ENCODE data around the gene SCAPER.
"Not testable (repeated sequence)": the region's sequence is repeated elsewhere in the genome, so short reads cannot be mapped to it uniquely, and the experiment has no call there.

The SCAPER gene

GRCh38 chr15:76823303-76823702 lies 81.8 kb downstream of the SCAPER start:
- H3K9ac ChIP-seq (ENCODE audit: low read length in 2 of 2), result no peak overlapping the region
- no peaks in the 10 kb centered on the region for H3K27me3 ChIP-seq (ENCODE audit: control insufficient read depth in 1 of 2, insufficient read depth in 2 of 2, low read length in 2 of 2)
- H3K27ac ChIP-seq (ENCODE audit: low read length), result no peak overlapping the region
- H3K9me3 ChIP-seq (ENCODE audit: control insufficient read depth in 2 of 2, low read length in 2 of 2), result peaks cover 0 to 4% of the 10 kb centered on the region in 2 donors
- H3K36me3 ChIP-seq (ENCODE audit: control insufficient read depth in 2 of 2, insufficient read depth in 2 of 2, low read length in 2 of 2), result no peaks in the 10 kb centered on the region
- no peaks in the 10 kb centered on the region for H3K4me1 ChIP-seq (ENCODE audit: control insufficient read depth, insufficient read depth, low read length)
- H3K4me3 ChIP-seq (ENCODE audit: low read length in 2 of 2), result no peak overlapping the region

- H3K36me3 ChIP-seq (ENCODE audit: control insufficient read depth in 2 of 2, insufficient read depth in 2 of 2, low read length in 2 of 2); H3K4me3 ChIP-seq (ENCODE audit: low read length in 2 of 2); H3K9me3 ChIP-seq (ENCODE audit: control insufficient read depth in 2 of 2, low read length in 2 of 2); H3K9ac ChIP-seq (ENCODE audit: low read length in 2 of 2); H3K27ac ChIP-seq (ENCODE audit: low read length); H3K27me3 ChIP-seq (ENCODE audit: control insufficient read depth in 1 of 2, insufficient read depth in 2 of 2, low read length in 2 of 2); H3K4me1 ChIP-seq (ENCODE audit: control insufficient read depth, insufficient read depth, low read length): not testable (repeated sequence)
Measured at GRCh38 chr15:76818926-76819325, 86.2 kb downstream of the SCAPER start.

GRCh38 chr15:76815421-76815820 lies 89.7 kb downstream of the SCAPER start:
- H3K27ac ChIP-seq (ENCODE audit: low read length), result no peak overlapping the region
- no peaks in the 10 kb centered on the region for H3K27me3 ChIP-seq (ENCODE audit: control insufficient read depth in 1 of 2, insufficient read depth in 2 of 2, low read length in 2 of 2)
- no peaks in the 10 kb centered on the region for H3K36me3 ChIP-seq (ENCODE audit: control insufficient read depth in 2 of 2, insufficient read depth in 2 of 2, low read length in 2 of 2)
- H3K4me1 ChIP-seq (ENCODE audit: control insufficient read depth, insufficient read depth, low read length), result no peaks in the 10 kb centered on the region
- no peak overlapping the region for H3K9ac ChIP-seq (ENCODE audit: low read length in 2 of 2)
- H3K4me3 ChIP-seq (ENCODE audit: low read length in 2 of 2), result no peak overlapping the region
- peaks cover 0 to 4% of the 10 kb centered on the region in 2 donors for H3K9me3 ChIP-seq (ENCODE audit: control insufficient read depth in 2 of 2, low read length in 2 of 2)

- Histone ChIP-seq H3K27me3 (ENCODE audit: control insufficient read depth in 1 of 2, insufficient read depth in 2 of 2, low read length in 2 of 2) (no peaks in the 10 kb centered on the region), H3K9ac (ENCODE audit: low read length in 2 of 2) (no peak overlapping the region), H3K4me1 (ENCODE audit: control insufficient read depth, insufficient read depth, low read length) (no peaks in the 10 kb centered on the region), H3K9me3 (ENCODE audit: control insufficient read depth in 2 of 2, low read length in 2 of 2) (no peaks in the 10 kb centered on the region), H3K36me3 (ENCODE audit: control insufficient read depth in 2 of 2, insufficient read depth in 2 of 2, low read length in 2 of 2) (no peaks in the 10 kb centered on the region), H3K27ac (ENCODE audit: low read length) (no peak overlapping the region), H3K4me3 (ENCODE audit: low read length in 2 of 2) (no peak overlapping the region)
Measured at GRCh38 chr15:76812381-76812780, 92.8 kb downstream of the SCAPER start.

- Histone ChIP-seq H3K27me3 (ENCODE audit: control insufficient read depth in 1 of 2, insufficient read depth in 2 of 2, low read length in 2 of 2) (no peaks in the 10 kb centered on the region), H3K9me3 (ENCODE audit: control insufficient read depth in 2 of 2, low read length in 2 of 2) (no peaks in the 10 kb centered on the region), H3K9ac (ENCODE audit: low read length in 2 of 2) (no peak overlapping the region), H3K36me3 (ENCODE audit: control insufficient read depth in 2 of 2, insufficient read depth in 2 of 2, low read length in 2 of 2) (no peaks in the 10 kb centered on the region), H3K4me1 (ENCODE audit: control insufficient read depth, insufficient read depth, low read length) (no peaks in the 10 kb centered on the region), H3K4me3 (ENCODE audit: low read length in 2 of 2) (no peak overlapping the region), H3K27ac (ENCODE audit: low read length) (no peak overlapping the region)
Measured at GRCh38 chr15:76809412-76810103, 95.6 kb downstream of the SCAPER start.

GRCh38 chr15:76803049-76803571 lies 102.0 kb downstream of the SCAPER start:
- Histone ChIP-seq H3K36me3 (ENCODE audit: control insufficient read depth in 2 of 2, insufficient read depth in 2 of 2, low read length in 2 of 2) (peaks cover 8 to 20% of the 10 kb centered on the region in 2 donors), H3K27ac (ENCODE audit: low read length) (no peak overlapping the region), H3K9me3 (ENCODE audit: control insufficient read depth in 2 of 2, low read length in 2 of 2) (no peaks in the 10 kb centered on the region), H3K4me3 (ENCODE audit: low read length in 2 of 2) (no peak overlapping the region), H3K27me3 (ENCODE audit: control insufficient read depth in 1 of 2, insufficient read depth in 2 of 2, low read length in 2 of 2) (no peaks in the 10 kb centered on the region), H3K4me1 (ENCODE audit: control insufficient read depth, insufficient read depth, low read length) (no peaks in the 10 kb centered on the region), H3K9ac (ENCODE audit: low read length in 2 of 2) (no peak overlapping the region)

GRCh38 chr15:76802411-76802810 lies 102.7 kb downstream of the SCAPER start:
- H3K9me3 ChIP-seq (ENCODE audit: control insufficient read depth in 2 of 2, low read length in 2 of 2), result no peaks in the 10 kb centered on the region
- H3K27ac ChIP-seq (ENCODE audit: low read length), result no peak overlapping the region
- no peak overlapping the region for H3K9ac ChIP-seq (ENCODE audit: low read length in 2 of 2)
- H3K27me3 ChIP-seq (ENCODE audit: control insufficient read depth in 1 of 2, insufficient read depth in 2 of 2, low read length in 2 of 2), result no peaks in the 10 kb centered on the region
- H3K4me3 ChIP-seq (ENCODE audit: low read length in 2 of 2), result no peak overlapping the region
- peaks cover 8 to 20% of the 10 kb centered on the region in 2 donors for H3K36me3 ChIP-seq (ENCODE audit: control insufficient read depth in 2 of 2, insufficient read depth in 2 of 2, low read length in 2 of 2)
- no peaks in the 10 kb centered on the region for H3K4me1 ChIP-seq (ENCODE audit: control insufficient read depth, insufficient read depth, low read length)

GRCh38 chr15:76799760-76800159 lies 105.4 kb downstream of the SCAPER start:
- peaks cover 8 to 20% of the 10 kb centered on the region in 2 donors for H3K36me3 ChIP-seq (ENCODE audit: control insufficient read depth in 2 of 2, insufficient read depth in 2 of 2, low read length in 2 of 2)
- H3K4me1 ChIP-seq (ENCODE audit: control insufficient read depth, insufficient read depth, low read length), result no peaks in the 10 kb centered on the region
- H3K9me3 ChIP-seq (ENCODE audit: control insufficient read depth in 2 of 2, low read length in 2 of 2), result no peaks in the 10 kb centered on the region
- no peak overlapping the region for H3K27ac ChIP-seq (ENCODE audit: low read length)
- no peak overlapping the region for H3K9ac ChIP-seq (ENCODE audit: low read length in 2 of 2)
- H3K4me3 ChIP-seq (ENCODE audit: low read length in 2 of 2), result no peak overlapping the region
- H3K27me3 ChIP-seq (ENCODE audit: control insufficient read depth in 1 of 2, insufficient read depth in 2 of 2, low read length in 2 of 2), result no peaks in the 10 kb centered on the region

- Histone ChIP-seq H3K27ac (ENCODE audit: low read length) (no peak overlapping the region), H3K36me3 (ENCODE audit: control insufficient read depth in 2 of 2, insufficient read depth in 2 of 2, low read length in 2 of 2) (peaks cover 6 to 18% of the 10 kb centered on the region in 2 donors), H3K9ac (ENCODE audit: low read length in 2 of 2) (no peak overlapping the region), H3K4me3 (ENCODE audit: low read length in 2 of 2) (no peak overlapping the region), H3K27me3 (ENCODE audit: control insufficient read depth in 1 of 2, insufficient read depth in 2 of 2, low read length in 2 of 2) (no peaks in the 10 kb centered on the region), H3K9me3 (ENCODE audit: control insufficient read depth in 2 of 2, low read length in 2 of 2) (no peaks in the 10 kb centered on the region), H3K4me1 (ENCODE audit: control insufficient read depth, insufficient read depth, low read length) (no peaks in the 10 kb centered on the region)
Measured at GRCh38 chr15:76795217-76795616, 109.9 kb downstream of the SCAPER start.

- no peaks in the 10 kb centered on the region for H3K9me3 ChIP-seq (ENCODE audit: control insufficient read depth in 2 of 2, low read length in 2 of 2)
- no peaks in the 10 kb centered on the region for H3K27me3 ChIP-seq (ENCODE audit: control insufficient read depth in 1 of 2, insufficient read depth in 2 of 2, low read length in 2 of 2)
- peaks cover 6 to 12% of the 10 kb centered on the region in 2 donors for H3K36me3 ChIP-seq (ENCODE audit: control insufficient read depth in 2 of 2, insufficient read depth in 2 of 2, low read length in 2 of 2)
- no peak overlapping the region for H3K27ac ChIP-seq (ENCODE audit: low read length)
- H3K4me1 ChIP-seq (ENCODE audit: control insufficient read depth, insufficient read depth, low read length), result no peaks in the 10 kb centered on the region
- H3K9ac ChIP-seq (ENCODE audit: low read length in 2 of 2), result no peak overlapping the region
- H3K4me3 ChIP-seq (ENCODE audit: low read length in 2 of 2), result no peak overlapping the region
Measured at GRCh38 chr15:76793162-76793561, 112.0 kb downstream of the SCAPER start.

- H3K36me3 ChIP-seq (ENCODE audit: control insufficient read depth in 2 of 2, insufficient read depth in 2 of 2, low read length in 2 of 2), result peaks cover 6 to 12% of the 10 kb centered on the region in 2 donors
- H3K4me1 ChIP-seq (ENCODE audit: control insufficient read depth, insufficient read depth, low read length), result no peaks in the 10 kb centered on the region
- H3K4me3 ChIP-seq (ENCODE audit: low read length in 2 of 2), result no peak overlapping the region
- no peak overlapping the region for H3K9ac ChIP-seq (ENCODE audit: low read length in 2 of 2)
- no peaks in the 10 kb centered on the region for H3K27me3 ChIP-seq (ENCODE audit: control insufficient read depth in 1 of 2, insufficient read depth in 2 of 2, low read length in 2 of 2)
- H3K9me3 ChIP-seq (ENCODE audit: control insufficient read depth in 2 of 2, low read length in 2 of 2), result no peaks in the 10 kb centered on the region
- H3K27ac ChIP-seq (ENCODE audit: low read length), result no peak overlapping the region
Measured at GRCh38 chr15:76791511-76791910, 113.6 kb downstream of the SCAPER start.

Data from stomach smooth muscle (tissue), 2 donors.